Calu3 (cell line): ENCODE results near the gene DNAI1. TPM values are rescaled to one million over a fixed set of nuclear protein-coding genes. Genes with fewer than 3 reads are reported as not detected.

Source experiments
- BruUV-seq: library from RNA; stranded (reverse); fragments of 400-500 nt; replicated peaks from 2 replicates; lab custom pipeline; 2021; lab: Mats Ljungman, UMichigan
- CTCF ChIA-PET: fragments of 300-600 bp; sonication (Branson Sonifier 250); formaldehyde crosslinking; loops from one replicate; lab custom pipeline; 2022; ENCODE audit warnings: antibody characterized with exemption; lab: Charles Lee
- DNase-seq: peaks from one replicate; pipeline ENCODE4 v3.0.0; 2022
- H3K27ac Mint-ChIP-seq: one replicate; pipeline ENCODE4 v1.8.0; 2022; ENCODE audit warnings: mixed read lengths; ENCODE audit not compliant: unreplicated experiment
- H3K27me3 Mint-ChIP-seq: one replicate; pipeline ENCODE4 v1.8.0; 2022; ENCODE audit warnings: mixed read lengths; ENCODE audit not compliant: unreplicated experiment
- H3K36me3 Mint-ChIP-seq: one replicate; pipeline ENCODE4 v1.8.0; 2022; ENCODE audit warnings: mild to moderate bottlenecking, moderate library complexity, mixed read lengths; ENCODE audit not compliant: insufficient read depth, unreplicated experiment
- H3K4me1 Mint-ChIP-seq: one replicate; pipeline ENCODE4 v1.8.0; 2022; ENCODE audit warnings: mild to moderate bottlenecking, low read depth, mixed read lengths; ENCODE audit not compliant: unreplicated experiment
- H3K4me3 Mint-ChIP-seq: one replicate; pipeline ENCODE4 v1.8.0; 2022; ENCODE audit warnings: mild to moderate bottlenecking, low read depth, moderate library complexity, mixed read lengths; ENCODE audit not compliant: unreplicated experiment
- H3K9me3 Mint-ChIP-seq: one replicate; pipeline ENCODE4 v1.8.0; 2022; ENCODE audit warnings: low read depth, mixed read lengths; ENCODE audit not compliant: unreplicated experiment
- CTCF ChIP-seq: fragments of 200-600 bp; IDR thresholded peaks from one replicate; pipeline ENCODE4 v1.8.0; 2022; ENCODE audit warnings: antibody characterized with exemption; ENCODE audit not compliant: unreplicated experiment
- intact Hi-C: fragments of 100-400 bp; cut with micrococcal nuclease; formaldehyde crosslinking; loops from one replicate; pipeline ENCODE4 v1.10.0; 2022; ENCODE audit not compliant: unreplicated experiment
- total RNA-seq: library from RNA; stranded (reverse); gene quantifications from 2 replicates; pipeline ENCODE4 v1.2.3, GENCODE V29; 2022

DNAI1 gene
- total RNA-seq, 1 experiment from 2014 or later, result not detected

DNA sequence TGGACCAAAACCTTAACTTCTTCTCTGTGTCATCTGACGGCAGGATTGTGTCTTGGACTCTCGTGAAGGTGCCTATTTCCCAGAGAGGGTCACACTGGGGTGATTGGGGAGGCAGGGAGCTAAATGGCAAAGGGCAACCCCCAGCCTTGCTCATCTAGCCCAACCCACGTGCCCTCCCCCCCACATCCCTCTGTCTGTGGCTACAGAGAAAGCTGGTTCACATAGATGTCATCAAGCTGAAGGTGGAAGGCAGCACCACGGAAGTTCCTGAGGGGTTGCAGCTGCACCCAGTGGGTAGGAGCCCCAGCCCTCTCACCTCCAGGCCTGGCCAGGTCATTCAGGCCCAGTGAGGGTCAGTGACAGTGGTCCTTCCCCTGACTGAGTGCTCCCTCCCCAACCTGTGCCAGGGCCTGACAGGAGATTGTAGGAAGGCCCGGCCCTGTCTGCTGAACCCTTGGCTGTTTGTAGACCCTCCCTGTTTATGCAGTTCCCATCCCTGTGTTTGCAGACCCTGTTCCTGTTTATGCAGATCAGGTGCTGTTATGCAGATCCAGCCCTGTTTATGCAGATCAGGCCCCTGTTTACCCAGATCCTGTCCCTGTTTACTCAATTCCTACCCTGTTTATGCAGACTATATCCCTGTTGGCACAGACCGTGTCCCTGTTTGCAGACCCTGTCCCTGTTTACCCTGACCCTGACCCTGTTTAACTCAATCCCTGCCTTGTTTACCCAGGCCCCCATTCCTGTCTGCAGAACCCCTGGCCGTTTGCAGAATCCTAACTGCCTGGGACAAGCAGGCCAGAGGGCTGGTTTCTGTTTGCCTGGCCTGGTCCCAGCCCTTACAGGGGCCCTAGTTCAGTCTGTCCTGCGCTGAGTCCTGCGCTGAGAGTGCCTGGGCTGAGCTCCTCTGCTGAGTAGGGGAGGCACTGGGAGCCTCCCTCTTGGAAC lies 53.8 kb downstream of the DNAI1 start:
- Mint-ChIP-seq H3K36me3 (no peaks in the 10 kb centered on the region), H3K4me3 (no peak overlapping the region), H3K27me3 (peaks cover 82% of the 10 kb centered on the region), H3K27ac (no peak overlapping the region), H3K9me3 (no peaks in the 10 kb centered on the region), H3K4me1 (no peaks in the 10 kb centered on the region)
- intact Hi-C loops, result no loop called here
- TF ChIP-seq CTCF, result no peak
- CTCF ChIA-PET, result interaction anchor here (0.6 kb wide), 1 partner anchor 471 kb away, joined by 3 read pairs; no protein-coding TSS in a partner anchor
- no peak for DNase-seq
- no TSS peak for BruUV-seq

DNA sequence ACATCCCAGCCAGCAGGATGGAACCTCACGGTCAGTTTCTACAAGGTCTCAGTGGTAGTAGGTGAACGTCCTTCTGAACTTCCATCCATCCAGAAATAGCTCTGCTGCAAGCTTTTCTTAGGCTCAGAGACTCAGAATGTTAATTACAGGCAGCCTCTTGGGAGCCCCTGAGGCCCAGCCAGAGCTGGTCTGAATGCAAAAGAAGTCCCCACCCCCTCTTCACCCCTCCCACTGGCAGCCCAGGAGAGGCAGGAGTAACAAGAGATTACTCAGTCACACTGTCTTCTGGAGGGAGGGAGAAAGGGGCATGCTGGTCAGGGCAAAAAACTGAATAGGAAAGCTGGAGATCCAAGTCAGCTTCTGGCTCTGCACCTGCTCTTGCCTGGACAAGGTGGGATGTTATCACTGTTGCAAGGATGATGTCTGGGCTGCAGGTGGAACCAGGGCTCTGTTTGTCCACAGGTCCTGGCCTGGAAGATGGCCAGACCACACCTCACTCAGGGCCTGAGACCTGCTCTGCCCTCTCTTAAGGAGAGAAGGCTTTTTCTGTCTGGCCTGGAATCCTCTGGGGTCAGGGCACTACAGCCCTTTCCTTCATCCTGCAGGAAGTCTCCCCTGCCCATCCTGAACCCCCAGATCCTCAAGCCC lies 55.1 kb downstream of the DNAI1 start:
- no peak for DNase-seq
- no TSS peak for BruUV-seq
- intact Hi-C loops, result no loop called here
- CTCF ChIA-PET, result no interaction called here
- TF ChIP-seq CTCF, result no peak
- Mint-ChIP-seq H3K27me3 (peaks cover 75% of the 10 kb centered on the region), H3K4me3 (no peak overlapping the region), H3K27ac (no peak overlapping the region), H3K9me3 (no peaks in the 10 kb centered on the region), H3K36me3 (no peaks in the 10 kb centered on the region), H3K4me1 (no peaks in the 10 kb centered on the region)

DNA sequence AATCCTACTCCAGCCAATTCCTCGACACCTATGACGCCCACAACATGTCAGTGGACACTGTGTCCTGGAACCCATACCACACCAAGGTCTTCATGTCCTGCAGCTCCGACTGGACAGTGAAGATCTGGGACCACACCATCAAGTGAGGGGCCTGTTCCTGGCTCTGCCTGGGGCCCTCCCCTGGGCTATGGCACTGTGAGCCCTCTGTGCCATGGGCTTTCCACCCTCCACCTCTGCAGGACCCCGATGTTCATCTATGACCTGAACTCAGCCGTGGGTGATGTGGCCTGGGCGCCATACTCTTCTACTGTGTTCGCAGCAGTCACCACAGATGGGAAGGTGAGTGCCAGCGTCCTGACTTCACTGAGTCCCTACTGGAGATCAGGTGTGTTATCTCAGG lies 55.8 kb downstream of the DNAI1 start:
- BruUV-seq, result no TSS peak
- CTCF ChIA-PET, result no interaction called here
- Mint-ChIP-seq H3K36me3 (no peaks in the 10 kb centered on the region), H3K27me3 (peaks cover 75% of the 10 kb centered on the region), H3K4me3 (no peak overlapping the region), H3K27ac (no peak overlapping the region), H3K4me1 (no peaks in the 10 kb centered on the region), H3K9me3 (no peaks in the 10 kb centered on the region)
- intact Hi-C loops, result no loop called here
- no peak for TF ChIP-seq CTCF
- no peak for DNase-seq

DNA sequence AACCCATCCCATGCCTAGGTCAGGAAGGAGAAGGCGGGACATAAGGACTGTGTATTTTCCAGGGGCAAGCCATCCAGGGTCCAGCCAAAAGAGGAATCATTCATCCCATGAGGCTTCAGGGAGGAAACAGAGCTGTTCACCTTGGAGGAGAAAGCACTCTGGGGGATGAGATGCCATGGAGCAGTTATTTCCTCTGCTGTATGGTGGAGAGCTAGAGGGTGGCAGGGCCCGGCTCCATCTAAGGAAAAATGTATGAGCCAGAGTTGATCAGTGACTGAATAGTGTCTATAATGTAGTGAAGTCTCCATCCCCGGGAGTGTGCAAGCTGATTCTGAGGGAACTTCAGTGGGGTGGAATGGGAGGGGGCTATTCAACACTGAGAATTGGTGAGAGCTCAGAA lies 56.2 kb downstream of the DNAI1 start:
- no peaks in the 10 kb centered on the region for H3K9me3 Mint-ChIP-seq
- no TSS peak for BruUV-seq
- H3K4me1 Mint-ChIP-seq, result no peaks in the 10 kb centered on the region
- no peak for DNase-seq
- no peak for TF ChIP-seq CTCF
- CTCF ChIA-PET, result no interaction called here
- intact Hi-C loops, result no loop called here
- no peaks in the 10 kb centered on the region for H3K36me3 Mint-ChIP-seq
- H3K4me3 Mint-ChIP-seq, result no peak overlapping the region
- H3K27me3 Mint-ChIP-seq, result peaks cover 75% of the 10 kb centered on the region
- H3K27ac Mint-ChIP-seq, result no peak overlapping the region
